Measurements from ENCODE around the gene CSGALNACT2.

- no peak for TF ChIP-seq CTCF (IDR thresholded peaks at IDR 0.05)
- TF ChIP-seq POLR2A (IDR thresholded peaks at IDR 0.05): no peak
- no peak for TF ChIP-seq POLR2AphosphoS5 (IDR thresholded peaks at IDR 0.05)
Measured at GRCh38 chr10:43136995-43137716, 1.1 kb upstream of the CSGALNACT2 start.
